HepG2 (cell line): ENCODE results near the gene PCGF3. TPM values are rescaled to one million over a fixed set of nuclear protein-coding genes. Genes with fewer than 3 reads are reported as not detected.

Source experiments
- ATAC-seq: fragments of 200-7000 bp; cut with Tn5 transposase; 3 replicates; pipeline ENCODE4 v1.9.1; 2020; ENCODE audit warnings: mild to moderate bottlenecking, moderate library complexity
- BruUV-seq: library from RNA; stranded (reverse); fragments of 400-500 nt; replicated peaks from 2 replicates; lab custom pipeline; 2021; lab: Mats Ljungman, UMichigan
- CTCF ChIA-PET: fragments of 300-600 bp; formaldehyde crosslinking; extraction: SDS; loops from one replicate; lab custom pipeline; 2021; ENCODE audit warnings: low total read pairs, inconsistent platforms, low intra/inter-chr PET ratio; lab: Yijun Ruan, JAX
- POLR2A ChIA-PET: fragments of 350-600 bp; sonication (Branson Sonifier 250); formaldehyde crosslinking; loops from one replicate; lab custom pipeline; 2020; ENCODE audit warnings: antibody characterized with exemption, inconsistent platforms; lab: Yijun Ruan, JAX
- DNase-seq: peaks from one replicate; pipeline ENCODE4 v3.0.0-alpha.2; 2015; ENCODE audit warnings: low spot score
- FAIRE-seq: peaks from 3 replicates; lab custom pipeline; 2011; peaks lifted over from hg19 to GRCh38; lab: Jason Lieb, UNC
- H2AFZ ChIP-seq: one replicate; pipeline ENCODE4 v1.6.1; 2011; ENCODE audit warnings: low read length, inconsistent platforms
- H3K27ac ChIP-seq: fragments of 300-600 bp; 3 replicates; pipeline ENCODE4 v1.8.0; 2011; ENCODE audit warnings: mixed run types, mild to moderate bottlenecking, mixed read lengths, low read length, inconsistent platforms; ENCODE audit not compliant: insufficient read depth; ENCODE audit errors: extremely low read length
- H3K27me3 ChIP-seq, 2 experiments: fragments of 200-600 bp in 1 of 2; 2 replicates in 1 of 2; 3 replicates in 1 of 2; pipeline versions ENCODE4 v1.6.0 to v1.8.0; 2011; ENCODE audit warnings: low read length in 2 of 2, mild to moderate bottlenecking in 2 of 2, moderate library complexity in 2 of 2, inconsistent platforms in 1 of 2; ENCODE audit not compliant: insufficient read depth in 2 of 2, control insufficient read depth in 1 of 2
- H3K36me3 ChIP-seq, 2 experiments: fragments of 200-600 bp in 1 of 2; replicated peaks in 1 of 2; 2 replicates in 1 of 2; 3 replicates in 1 of 2; pipeline versions ENCODE4 v1.5.1 to v1.8.0; 2011; ENCODE audit warnings: low read length in 2 of 2, inconsistent platforms in 1 of 2; ENCODE audit not compliant: insufficient read depth in 2 of 2, control insufficient read depth in 1 of 2
- H3K4me1 ChIP-seq: 2 replicates; pipeline ENCODE4 v1.5.1; 2012; ENCODE audit warnings: low read length, inconsistent platforms; ENCODE audit not compliant: insufficient read depth
- H3K4me2 ChIP-seq: 2 replicates; pipeline ENCODE4 v1.6.0; 2011; ENCODE audit warnings: low read depth, low read length, inconsistent platforms
- H3K4me3 ChIP-seq, 3 experiments: fragments of 200-600 bp in 1 of 3; sonication (generic), shearing (Covaris generic) in 1 of 3; replicated peaks in 1 of 3; 2 replicates each; pipeline ENCODE4 v1.5.1; 2011 to 2016; ENCODE audit warnings: low read length in 3 of 3, inconsistent platforms in 2 of 3, low read depth in 2 of 3, mild to moderate bottlenecking in 2 of 3, control low read depth in 1 of 3, mixed read lengths in 1 of 3; ENCODE audit not compliant: insufficient read depth in 1 of 3
- H3K79me2 ChIP-seq: one replicate; pipeline ENCODE4 v1.6.1; 2011; ENCODE audit warnings: low read length, inconsistent platforms; ENCODE audit not compliant: insufficient read depth
- H3K9ac ChIP-seq: 2 replicates; pipeline ENCODE4 v1.6.0; 2011; ENCODE audit warnings: mild to moderate bottlenecking, low read depth, low read length, inconsistent platforms; ENCODE audit not compliant: insufficient read depth
- H3K9me3 ChIP-seq: 2 replicates; pipeline ENCODE4 v1.5.1; 2012; ENCODE audit warnings: mild to moderate bottlenecking, low read length
- H4K20me1 ChIP-seq: 2 replicates; pipeline ENCODE4 v1.6.0; 2011; ENCODE audit warnings: inconsistent platforms, mild to moderate bottlenecking, low read length, moderate library complexity; ENCODE audit not compliant: insufficient read depth
- AKNA ChIP-seq: sonication (generic); formaldehyde crosslinking; IDR thresholded peaks from 2 replicates; pipeline ENCODE4 v1.4.0; 2020; ENCODE audit warnings: missing genetic modification reagents, borderline replicate concordance
- EHMT2 ChIP-seq: fragments of 200-600 bp; sonication (generic); IDR thresholded peaks from 2 replicates; pipeline ENCODE4 v1.7.0; 2017; ENCODE audit warnings: antibody characterized with exemption, low read depth, low read length, borderline replicate concordance
- FOXJ3 ChIP-seq: sonication (generic); formaldehyde crosslinking; IDR thresholded peaks from 2 replicates; pipeline ENCODE4 v1.4.0; 2020; ENCODE audit warnings: missing genetic modification reagents, mild to moderate bottlenecking, borderline replicate concordance
- ZBTB40 ChIP-seq, 2 experiments: fragments of 450-650 bp in 1 of 2; sonication (generic) in 1 of 2; formaldehyde crosslinking in 1 of 2; IDR thresholded peaks; 2 replicates each; pipeline versions ENCODE4 v1.6.1 to v1.8.0; 2016 to 2022; ENCODE audit warnings: antibody characterized with exemption in 1 of 2, mild to moderate bottlenecking in 1 of 2, missing genetic modification reagents in 1 of 2
- ZNF720 ChIP-seq: sonication (generic); formaldehyde crosslinking; IDR thresholded peaks from 2 replicates; pipeline ENCODE4 v1.4.0; 2020; ENCODE audit warnings: missing genetic modification reagents
- WGBS: methylation state at CpG from one replicate; pipeline ENCODE4 v1.1.6; 2017; ENCODE audit warnings: low lambda C conversion rate; 5-methylcytosine and 5-hydroxymethylcytosine counted together
- in situ Hi-C: cut with HindIII; loops from 2 replicates; pipeline ENCODE4 v1.10.0; 2017; ENCODE audit warnings: low pct_unique_long_range_greater_than_20kb; ENCODE audit not compliant: extremely low pct_ligation_motif_present
- intact Hi-C: fragments of 100-400 bp; cut with micrococcal nuclease; formaldehyde crosslinking; loops from one replicate; pipeline ENCODE4 v1.10.0; 2022; ENCODE audit not compliant: unreplicated experiment
- polyA plus RNA-seq, 8 experiments: library from polyadenylated mRNA; depleted of rRNA in 3 of 8; stranded (reverse) in 7 of 8; unstranded in 1 of 8; fragments of >200 nt; fragmentation: Illumina TruSeq in 4 of 8; extraction: Trizol in 4 of 8; gene quantifications; 2 replicates each; pipeline versions ENCODE4 v1.2.1 to v1.2.3, GENCODE V29; 2011 to 2016; ENCODE audit warnings: low read depth in 4 of 8, missing spikeins in 1 of 8, mixed read lengths in 1 of 8; ENCODE audit not compliant: insufficient read depth in 1 of 8
- total RNA-seq, 5 experiments: library from RNA; depleted of rRNA; stranded (reverse); fragments of >200 nt; fragmentation: Illumina TruSeq; extraction: Trizol; gene quantifications; 2 replicates each; pipeline ENCODE4 v1.2.3, GENCODE V29; 2016; ENCODE audit warnings: low read depth in 1 of 5

Gene PCGF3
- total and polyA plus RNA-seq, 2 of the 13 experiments (the other 11 are each of a cell fraction or from before 2014, with no cell fraction given), result 28.6 to 66.2 TPM

- H3K27ac ChIP-seq, result no peak overlapping the region
- H2AFZ ChIP-seq, result no peak overlapping the region
- ChIA-PET CTCF (no interaction called here), POLR2A (no interaction called here)
- no peak for DNase-seq
- peaks cover 3 to 12% of the 10 kb centered on the region in 2 experiments; a peak in 2 of 5 replicates for H3K27me3 ChIP-seq
- H3K36me3 ChIP-seq, result peaks cover 0 to under 1% of the 10 kb centered on the region in 2 experiments; a peak in 2 of 5 replicates
- no peak for ATAC-seq
- H3K4me2 ChIP-seq, result peak overlapping the region; percentile 49; the same call in 1 of the 2 replicates
- H3K9ac ChIP-seq, result no peak overlapping the region
- peaks cover 27% of the 10 kb centered on the region for H3K79me2 ChIP-seq
- WGBS, result 75% methylated on average over 35 of the region's 46 CpGs
- peaks cover 19% of the 10 kb centered on the region for H4K20me1 ChIP-seq
- intact Hi-C loops (loop anchor here (2.0 kb wide), 1 partner anchor 18 kb away; no protein-coding TSS in a partner anchor), in situ Hi-C loops (no loop called here)
- H3K9me3 ChIP-seq, result no peaks in the 10 kb centered on the region
- H3K4me3 ChIP-seq, result peak overlapping the region in 1 of 3 experiments; percentile 38; a peak in 1 of 6 replicates
- FAIRE-seq, result no peak
- no TSS peak for BruUV-seq
- H3K4me1 ChIP-seq, result peaks cover 58% of the 10 kb centered on the region
- TF ChIP-seq AKNA (CRISPR knock-in tag), result no peak
- TF ChIP-seq ZBTB40 (IDR thresholded peaks at IDR 0.05), result no peak
- no peak for TF ChIP-seq ZBTB40 (CRISPR knock-in tag; IDR thresholded peaks at IDR 0.05)
- TF ChIP-seq ZNF720 (CRISPR knock-in tag), result no peak
- no peak for TF ChIP-seq FOXJ3 (CRISPR knock-in tag)
- TF ChIP-seq EHMT2, result no peak
Measured at GRCh38 chr4:704198-704891, 1.3 kb upstream of the PCGF3 start.
